DMS53 treated with DMSO at 0.1 percent for 48 hours (cell line): ENCODE measurements around the gene NFASC.

ENCODE experiments used
- DNase-seq: peaks from one replicate; lab custom pipeline; 2025; ENCODE audit not compliant: unreplicated experiment; lab: John Stamatoyannopoulos, UW

The NFASC gene

DNA sequence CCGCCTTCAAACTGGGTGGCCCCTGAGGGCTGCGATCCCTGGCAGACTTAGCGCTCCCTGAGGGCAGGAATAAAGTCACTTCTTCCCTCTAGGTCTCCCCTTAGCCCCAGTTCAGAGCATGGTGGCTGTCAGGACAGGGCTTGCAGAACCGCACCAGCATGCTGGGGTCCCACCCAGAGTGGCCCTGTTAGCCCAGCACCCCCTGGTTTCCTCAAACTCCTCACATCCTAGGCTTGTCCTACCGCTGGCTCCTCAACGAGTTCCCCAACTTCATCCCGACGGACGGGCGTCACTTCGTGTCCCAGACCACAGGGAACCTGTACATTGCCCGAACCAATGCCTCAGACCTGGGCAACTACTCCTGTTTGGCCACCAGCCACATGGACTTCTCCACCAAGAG lies 188.2 kb downstream of the NFASC start:
- no peak for DNase-seq

DNA sequence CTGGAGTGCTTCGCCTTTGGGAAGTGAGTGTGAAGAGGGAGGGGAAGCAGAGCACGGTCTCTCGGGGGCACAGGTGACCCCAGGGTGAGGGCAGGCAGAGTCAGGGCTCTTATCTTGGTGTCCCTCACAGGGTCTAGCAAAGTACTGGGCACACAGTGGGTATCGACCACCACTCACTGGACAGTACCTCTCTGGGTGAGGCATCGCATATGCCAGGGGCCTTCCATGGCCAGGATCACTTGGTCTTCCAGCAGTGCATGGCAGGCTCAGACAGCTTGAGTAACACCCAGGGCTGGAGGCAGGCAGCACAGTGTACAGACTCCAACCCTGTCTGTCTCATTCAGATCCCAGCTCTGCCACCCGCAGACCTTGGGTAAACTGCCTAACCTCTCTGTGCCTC lies 189.0 kb downstream of the NFASC start:
- no peak for DNase-seq

DNA sequence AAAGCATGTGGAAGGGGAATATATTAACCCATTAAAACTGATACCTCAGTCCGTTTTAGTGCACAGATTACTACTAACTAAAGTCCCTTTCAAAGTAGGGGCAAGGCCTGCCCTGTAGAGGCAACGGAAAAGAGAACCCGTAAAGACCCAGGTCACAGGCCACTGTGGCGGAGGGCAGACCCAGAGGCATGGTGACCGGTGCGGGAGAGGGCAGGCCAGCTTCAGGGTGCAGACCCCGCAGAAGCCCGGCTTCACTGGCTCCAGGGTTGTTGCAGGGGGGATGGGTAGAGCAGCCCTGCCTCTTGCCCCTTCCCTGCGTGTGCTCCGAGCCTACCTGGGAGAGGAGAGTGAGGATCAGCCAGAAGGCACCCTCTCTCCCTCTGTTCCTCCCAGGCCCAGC lies 190.1 kb downstream of the NFASC start:
- no peak for DNase-seq

DNA sequence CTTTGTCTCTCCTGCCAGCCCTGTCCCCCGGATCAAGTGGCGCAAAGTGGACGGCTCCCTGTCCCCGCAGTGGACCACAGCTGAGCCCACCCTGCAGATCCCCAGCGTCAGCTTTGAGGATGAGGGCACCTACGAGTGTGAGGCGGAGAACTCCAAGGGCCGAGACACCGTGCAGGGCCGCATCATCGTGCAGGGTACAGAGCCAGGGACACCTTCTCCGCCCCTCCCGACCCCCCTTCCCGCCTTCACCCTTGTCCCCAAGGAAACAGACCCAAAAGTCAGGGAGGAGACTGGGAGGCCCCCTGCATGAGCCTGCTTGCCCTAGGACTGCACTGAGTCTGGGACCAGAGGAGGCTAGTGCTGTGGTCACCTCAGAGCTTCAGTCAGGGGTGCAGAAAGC lies 190.6 kb downstream of the NFASC start:
- DNase-seq: no peak

DNA sequence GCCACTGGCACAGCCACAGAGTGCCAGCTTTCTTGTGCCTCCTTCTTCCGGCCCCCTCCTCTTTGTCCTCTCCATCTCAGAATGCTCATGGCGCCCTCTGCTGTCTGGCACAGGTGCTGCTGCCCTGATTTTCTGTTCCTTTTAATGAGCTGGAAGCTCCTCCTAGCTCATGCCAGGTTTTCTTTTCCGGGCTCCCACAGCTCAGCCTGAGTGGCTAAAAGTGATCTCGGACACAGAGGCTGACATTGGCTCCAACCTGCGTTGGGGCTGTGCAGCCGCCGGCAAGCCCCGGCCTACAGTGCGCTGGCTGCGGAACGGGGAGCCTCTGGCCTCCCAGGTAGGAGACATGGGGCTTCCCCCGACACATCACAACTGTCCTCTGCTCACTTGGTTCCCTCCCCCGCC lies 191.0 kb downstream of the NFASC start:
- peak; percentile 90 for DNase-seq

DNA sequence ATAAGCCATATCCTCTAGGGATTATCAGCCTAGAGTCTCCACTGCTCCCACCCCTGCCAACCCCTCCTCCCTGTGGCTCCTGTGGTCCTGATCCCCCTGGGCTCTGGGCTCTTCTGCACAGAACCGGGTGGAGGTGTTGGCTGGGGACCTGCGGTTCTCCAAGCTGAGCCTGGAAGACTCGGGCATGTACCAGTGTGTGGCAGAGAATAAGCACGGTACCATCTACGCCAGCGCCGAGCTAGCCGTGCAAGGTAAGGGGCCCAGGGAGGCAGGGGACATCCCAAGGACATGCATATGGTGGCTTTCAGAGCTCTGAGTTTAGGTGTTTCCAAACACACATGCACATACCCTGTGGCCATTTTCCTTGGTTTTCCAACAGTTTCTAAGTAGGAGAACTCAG lies 191.7 kb downstream of the NFASC start:
- no peak for DNase-seq

DNA sequence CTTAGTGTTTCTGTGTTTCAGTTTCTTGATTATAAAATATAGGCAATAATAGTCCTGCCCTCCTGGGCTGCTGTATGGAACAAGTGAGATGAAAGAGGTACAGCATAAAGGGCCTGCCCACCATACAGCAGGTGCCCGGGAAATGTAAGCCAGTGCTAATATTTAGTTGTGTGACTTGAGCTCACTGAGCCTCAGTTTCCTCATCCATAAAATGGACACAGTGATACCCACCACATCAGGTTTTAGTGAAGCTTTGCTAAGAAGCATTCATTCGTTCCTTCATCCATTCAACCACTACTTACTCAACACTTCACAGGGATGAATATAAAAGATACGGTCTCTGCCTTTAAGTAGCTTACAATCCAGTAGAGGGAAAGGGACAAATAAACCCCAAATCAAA lies 192.2 kb downstream of the NFASC start:
- DNase-seq: no peak

DNA sequence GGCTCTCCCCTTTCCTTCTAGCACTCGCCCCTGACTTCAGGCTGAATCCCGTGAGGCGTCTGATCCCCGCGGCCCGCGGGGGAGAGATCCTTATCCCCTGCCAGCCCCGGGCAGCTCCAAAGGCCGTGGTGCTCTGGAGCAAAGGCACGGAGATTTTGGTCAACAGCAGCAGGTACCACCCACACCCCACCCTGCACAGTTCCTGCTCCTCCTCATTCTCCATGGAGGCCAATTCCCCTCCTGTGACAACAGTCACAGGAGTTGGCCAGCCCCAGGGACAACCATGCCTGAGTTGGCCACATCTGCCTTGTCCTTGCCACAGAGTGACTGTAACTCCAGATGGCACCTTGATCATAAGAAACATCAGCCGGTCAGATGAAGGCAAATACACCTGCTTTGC lies 193.6 kb downstream of the NFASC start:
- DNase-seq: no peak

DNA sequence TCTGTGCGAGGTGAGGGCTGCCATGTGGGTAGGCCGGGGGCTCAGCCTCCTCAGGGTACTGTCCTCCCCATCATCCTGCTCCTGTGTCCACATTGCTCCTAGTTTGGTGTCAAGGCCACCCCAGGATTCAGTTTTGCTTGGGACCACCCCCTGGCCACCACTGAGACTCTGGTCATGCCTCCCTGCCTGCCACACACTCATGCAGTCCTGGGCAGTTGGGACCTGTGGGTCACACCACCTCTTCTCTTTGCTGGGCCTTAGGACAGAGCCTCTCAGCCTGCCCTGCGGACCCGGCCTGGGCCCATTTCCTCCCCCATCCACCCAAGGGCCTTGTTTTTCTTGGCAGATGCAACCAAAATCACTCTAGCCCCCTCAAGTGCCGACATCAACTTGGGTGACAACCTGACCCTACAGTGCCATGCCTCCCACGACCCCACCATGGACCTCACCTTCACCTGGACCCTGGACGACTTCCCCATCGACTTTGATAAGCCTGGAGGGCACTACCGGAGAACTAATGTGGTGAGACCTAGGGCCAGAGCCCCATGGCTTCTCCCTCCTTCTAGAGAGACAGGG lies 194.2 kb downstream of the NFASC start:
- no peak for DNase-seq

DNA sequence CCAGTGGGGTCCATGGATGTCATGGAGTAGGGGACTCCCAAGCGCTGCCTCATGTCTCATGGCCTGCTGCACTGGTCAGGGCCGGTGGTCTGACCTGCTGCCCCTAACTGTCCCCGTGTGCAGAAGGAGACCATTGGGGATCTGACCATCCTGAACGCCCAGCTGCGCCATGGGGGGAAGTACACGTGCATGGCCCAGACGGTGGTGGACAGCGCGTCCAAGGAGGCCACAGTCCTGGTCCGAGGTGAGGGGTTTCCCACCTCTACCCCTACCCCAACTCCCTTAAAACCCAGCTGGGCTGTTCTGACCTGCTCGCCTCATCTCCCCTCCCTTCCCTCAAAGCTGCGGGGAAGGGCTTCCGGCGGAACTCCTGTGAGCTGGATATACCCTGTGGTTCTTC lies 195.0 kb downstream of the NFASC start:
- no peak for DNase-seq

DNA sequence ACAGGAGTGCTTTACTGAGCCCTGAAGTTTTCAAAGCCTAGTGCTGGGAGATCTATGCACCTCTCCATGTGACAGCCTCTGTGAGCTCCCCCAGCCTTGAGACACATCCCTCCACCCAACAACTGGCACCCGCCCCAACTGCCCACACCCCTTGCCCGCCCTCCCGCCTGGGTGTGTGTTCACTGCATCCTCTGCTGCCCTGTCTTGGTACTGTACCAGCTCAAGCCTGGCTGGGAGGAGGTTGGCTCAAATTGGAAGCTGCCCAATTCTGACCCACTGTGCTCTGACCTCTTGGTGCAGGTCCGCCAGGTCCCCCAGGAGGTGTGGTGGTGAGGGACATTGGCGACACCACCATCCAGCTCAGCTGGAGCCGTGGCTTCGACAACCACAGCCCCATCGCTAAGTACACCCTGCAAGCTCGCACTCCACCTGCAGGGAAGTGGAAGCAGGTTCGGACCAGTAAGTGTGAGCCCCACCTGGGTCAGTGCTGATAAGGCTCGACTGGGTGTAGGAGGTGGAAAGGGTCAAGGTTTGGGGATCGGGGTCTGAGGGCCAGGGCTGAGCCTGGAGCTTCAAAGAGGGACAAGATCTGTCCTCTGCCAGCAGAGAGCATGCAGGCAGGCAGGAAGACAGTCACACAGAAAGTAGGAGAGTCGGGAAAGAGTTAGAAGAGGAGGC lies 195.6 kb downstream of the NFASC start:
- no peak for DNase-seq

DNA sequence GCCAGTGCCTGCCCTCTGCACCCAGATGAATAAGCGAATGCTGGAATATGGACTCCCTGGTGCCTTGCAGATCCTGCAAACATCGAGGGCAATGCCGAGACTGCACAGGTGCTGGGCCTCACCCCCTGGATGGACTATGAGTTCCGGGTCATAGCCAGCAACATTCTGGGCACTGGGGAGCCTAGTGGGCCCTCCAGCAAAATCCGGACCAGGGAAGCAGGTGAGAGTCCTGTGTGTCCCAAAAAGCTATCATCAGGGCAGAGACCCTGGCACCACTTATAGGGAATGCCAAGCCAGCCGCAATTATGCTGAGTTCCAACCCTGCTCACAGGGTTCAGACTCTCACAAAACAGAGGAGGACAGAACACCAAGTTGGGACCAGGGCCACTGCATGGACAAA lies 196.4 kb downstream of the NFASC start:
- DNase-seq: no peak

DNA sequence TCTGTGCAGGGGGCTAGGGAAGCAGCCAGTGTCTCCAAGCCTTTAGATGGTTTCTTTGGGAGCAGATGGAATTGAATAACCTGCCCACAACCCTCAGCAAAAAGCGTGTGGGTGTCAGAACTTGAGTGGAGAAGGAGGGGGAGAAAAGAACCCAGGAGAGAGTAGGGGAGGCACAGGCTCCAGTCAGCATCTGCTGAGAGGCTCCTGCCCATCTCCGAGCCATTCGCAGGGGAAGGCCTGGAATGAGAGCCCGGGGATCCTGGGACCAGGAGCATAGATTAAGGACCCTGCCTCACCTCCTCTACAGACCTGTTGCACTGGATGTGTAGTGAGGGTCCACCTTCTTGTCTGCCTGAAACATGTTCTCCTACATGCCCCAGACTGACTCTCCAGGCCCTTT lies 197.3 kb downstream of the NFASC start:
- no peak for DNase-seq

DNA sequence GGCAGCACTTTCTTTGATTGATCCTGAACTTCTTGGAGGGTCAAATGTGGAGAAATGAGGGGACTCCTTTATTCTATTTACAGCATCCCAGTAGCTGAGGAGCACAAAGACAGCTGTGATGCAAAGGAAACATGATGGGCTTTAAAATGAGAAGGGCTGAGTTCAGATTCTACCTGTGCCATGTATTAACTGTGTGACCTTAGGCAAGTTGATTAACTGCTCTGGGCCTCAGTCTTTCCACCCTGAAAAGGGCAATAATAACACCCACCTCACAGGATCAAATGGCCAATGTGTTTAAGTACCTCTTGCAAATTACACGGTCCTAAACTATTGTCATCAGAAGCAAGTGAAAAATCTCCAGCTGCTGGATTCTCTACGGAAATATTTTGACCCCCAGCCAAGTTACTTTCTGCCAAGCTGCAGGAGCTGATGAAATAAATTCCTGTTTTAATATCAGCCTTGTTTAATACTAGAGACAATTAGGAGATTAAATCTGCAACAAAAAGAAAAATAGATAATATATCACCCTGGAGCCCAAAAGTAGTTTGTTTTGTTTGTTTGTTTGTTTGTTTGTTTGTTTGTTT lies 197.9 kb downstream of the NFASC start:
- no peak for DNase-seq

DNA sequence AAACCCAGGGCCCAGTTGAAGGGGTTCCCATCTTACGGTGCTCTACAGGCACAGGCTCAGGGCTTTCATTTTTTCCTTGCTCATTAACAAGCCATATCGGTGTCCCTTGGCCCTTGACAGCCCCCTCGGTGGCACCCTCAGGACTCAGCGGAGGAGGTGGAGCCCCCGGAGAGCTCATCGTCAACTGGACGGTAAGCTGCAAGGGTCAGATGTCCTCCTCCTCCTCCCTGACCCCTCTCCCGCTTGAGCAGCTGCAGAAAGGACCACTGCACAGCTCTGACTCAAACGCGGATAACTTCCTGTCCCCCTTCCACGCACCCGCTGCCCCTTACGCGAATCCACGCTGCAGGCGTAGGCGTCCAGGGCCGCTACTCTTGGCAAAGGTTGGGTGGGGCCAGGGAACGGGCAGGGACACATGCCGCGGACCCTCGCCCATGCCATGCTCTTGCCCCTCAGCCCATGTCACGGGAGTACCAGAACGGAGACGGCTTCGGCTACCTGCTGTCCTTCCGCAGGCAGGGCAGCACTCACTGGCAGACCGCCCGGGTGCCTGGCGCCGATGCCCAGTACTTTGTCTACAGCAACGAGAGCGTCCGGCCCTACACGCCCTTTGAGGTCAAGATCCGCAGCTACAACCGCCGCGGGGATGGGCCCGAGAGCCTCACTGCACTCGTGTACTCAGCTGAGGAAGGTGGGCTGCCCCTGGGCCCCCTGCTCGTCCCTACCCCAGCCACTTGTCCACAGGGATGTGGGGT lies 198.9 kb downstream of the NFASC start:
- DNase-seq: peak; percentile 14

DNA sequence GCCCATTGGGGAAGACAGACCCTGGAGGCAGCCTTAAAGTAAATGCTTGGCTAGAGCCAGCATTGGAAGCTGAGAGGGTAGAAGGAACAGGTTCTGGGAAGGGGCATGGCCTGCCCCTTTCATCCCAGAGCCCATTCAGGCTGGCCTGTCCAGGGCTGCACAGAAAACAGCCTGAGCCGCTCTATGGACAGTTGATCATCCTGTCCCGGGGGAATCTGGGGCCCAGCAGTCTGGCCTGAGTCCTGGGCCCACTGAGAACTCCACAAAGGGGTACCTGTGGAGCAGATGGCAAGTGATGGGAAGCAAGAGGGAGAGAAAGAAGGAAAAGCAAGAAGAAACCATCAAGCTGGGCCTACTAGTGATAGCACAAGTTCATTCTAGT lies 200.4 kb downstream of the NFASC start:
- no peak for DNase-seq

DNA sequence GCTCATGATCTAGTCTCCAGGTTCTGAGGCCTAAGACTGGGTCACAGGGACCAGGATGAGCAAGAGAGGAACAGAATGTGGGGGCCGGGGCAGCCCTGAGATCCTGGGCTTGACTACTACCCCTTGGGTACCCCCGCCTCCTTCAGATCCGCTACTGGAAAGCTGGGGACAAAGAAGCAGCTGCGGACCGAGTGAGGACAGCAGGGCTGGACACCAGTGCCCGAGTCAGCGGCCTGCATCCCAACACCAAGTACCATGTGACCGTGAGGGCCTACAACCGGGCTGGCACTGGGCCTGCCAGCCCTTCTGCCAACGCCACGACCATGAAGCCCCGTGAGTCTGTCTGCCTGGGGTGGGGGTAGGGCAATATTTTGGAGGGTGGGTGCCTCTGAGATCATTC lies 201.1 kb downstream of the NFASC start:
- no peak for DNase-seq

DNA sequence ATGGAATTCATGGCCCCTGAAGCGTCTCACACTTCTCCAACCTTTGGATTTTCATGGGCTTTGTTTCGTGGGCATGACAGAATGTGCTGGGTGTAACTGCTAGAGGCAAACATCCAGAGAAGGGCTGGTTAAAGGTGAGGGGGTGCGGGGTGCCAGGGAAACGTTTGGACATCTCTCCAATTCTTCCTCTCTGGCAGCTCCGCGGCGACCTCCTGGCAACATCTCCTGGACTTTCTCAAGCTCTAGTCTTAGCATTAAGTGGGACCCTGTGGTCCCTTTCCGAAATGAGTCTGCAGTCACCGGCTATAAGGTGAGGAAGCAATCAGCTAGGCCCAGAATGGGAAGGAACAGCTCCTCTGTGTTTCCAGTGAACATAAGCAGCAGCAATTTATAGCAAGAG lies 201.6 kb downstream of the NFASC start:
- no peak for DNase-seq
